Fibroblast of lung (primary cell): ENCODE data around the gene PTRH2. TPM values are rescaled to one million over a fixed set of nuclear protein-coding genes. Genes with fewer than 3 reads are reported as not detected.
A peak's percentile ranks its signal among the peaks of the same experiment; 100 is the strongest.

Experiments
- DNase-seq, 2 donors: peaks; one replicate each; pipeline versions ENCODE4 v3.0.0 to v3.0.0-alpha.2; 2010; ENCODE audit warnings: low read depth in 2 of 2
- H2AFZ ChIP-seq: 2 replicates; pipeline ENCODE4 v1.5.1; 2012; ENCODE audit warnings: low read length, control low read depth, inconsistent platforms
- H3K27ac ChIP-seq: 2 replicates; pipeline ENCODE4 v1.5.1; 2011; ENCODE audit warnings: low read length, control low read depth; ENCODE audit not compliant: insufficient read depth
- H3K27me3 ChIP-seq: 2 replicates; pipeline ENCODE4 v1.5.1; 2011; ENCODE audit warnings: mild to moderate bottlenecking, low read length; ENCODE audit not compliant: control insufficient read depth, insufficient read depth
- H3K36me3 ChIP-seq: 2 replicates; pipeline ENCODE4 v1.5.1; 2011; ENCODE audit warnings: low read length; ENCODE audit not compliant: control insufficient read depth, insufficient read depth
- H3K4me1 ChIP-seq: 2 replicates; pipeline ENCODE4 v1.5.1; 2011; ENCODE audit warnings: low read length; ENCODE audit not compliant: control insufficient read depth, insufficient read depth; ENCODE audit errors: extremely low read depth
- H3K4me2 ChIP-seq: 2 replicates; pipeline ENCODE4 v1.5.1; 2011; ENCODE audit warnings: low read length, control low read depth; ENCODE audit not compliant: insufficient read depth; ENCODE audit errors: extremely low read depth
- H3K4me3 ChIP-seq, 4 experiments: fragments of 200-600 bp in 1 of 4; sonication (generic) in 1 of 4; replicated peaks in 1 of 4; 2 replicates each; pipeline ENCODE4 v1.5.1; 2011 to 2016; ENCODE audit warnings: low read length in 4 of 4, low read depth in 3 of 4, mild to moderate bottlenecking in 3 of 4, control low read depth in 2 of 4, inconsistent platforms in 1 of 4, mixed read lengths in 1 of 4; ENCODE audit not compliant: insufficient read depth in 1 of 4; ENCODE audit errors: control extremely low read depth in 1 of 4
- H3K79me2 ChIP-seq: 2 replicates; pipeline ENCODE4 v1.5.1; 2012; ENCODE audit warnings: mild to moderate bottlenecking, low read length, inconsistent platforms; ENCODE audit not compliant: control insufficient read depth, insufficient read depth
- H3K9ac ChIP-seq: 2 replicates; pipeline ENCODE4 v1.5.1; 2011; ENCODE audit warnings: mild to moderate bottlenecking, low read length, control low read depth; ENCODE audit not compliant: insufficient read depth
- H3K9me3 ChIP-seq: 2 replicates; pipeline ENCODE4 v1.5.1; 2012; ENCODE audit warnings: low read depth, low read length; ENCODE audit not compliant: control insufficient read depth, insufficient read depth
- H4K20me1 ChIP-seq: 2 replicates; pipeline ENCODE4 v1.5.1; 2011; ENCODE audit warnings: low read length; ENCODE audit not compliant: control insufficient read depth, insufficient read depth; ENCODE audit errors: extremely low read depth
- CTCF ChIP-seq, 2 donors: IDR thresholded peaks in 1 of 2; conservative IDR thresholded peaks in 1 of 2; 1 replicate in 1 of 2; 2 replicates in 1 of 2; pipeline ENCODE4 v1.5.1; 2011 to 2012; ENCODE audit warnings: low read length in 2 of 2, control low read depth in 1 of 2, inconsistent platforms in 1 of 2, low read depth in 1 of 2, mild to moderate bottlenecking in 1 of 2
- EZH2 ChIP-seq: IDR thresholded peaks from 2 replicates; pipeline ENCODE4 v1.5.1; 2012; ENCODE audit warnings: low read length, control low read depth, mild to moderate bottlenecking; ENCODE audit errors: missing control alignments
- polyA plus RNA-seq, 2 donors: library from polyadenylated mRNA; depleted of rRNA in 1 of 2; stranded (reverse) in 1 of 2; unstranded in 1 of 2; fragments of >200 nt; gene quantifications; 2 replicates each; pipeline ENCODE4 v1.2.1, GENCODE V29; 2011 to 2012; ENCODE audit warnings: missing spikeins in 1 of 2
- total RNA-seq: library from RNA; depleted of rRNA; stranded (reverse); fragments of >200 nt; gene quantifications from 2 replicates; pipeline ENCODE4 v1.2.1, GENCODE V29; 2014

Gene PTRH2
- total and polyA plus RNA-seq, 2 donors (not counting 1 experiment from before 2014, with no cell fraction given), result 26.3 to 60.5 TPM

DNA sequence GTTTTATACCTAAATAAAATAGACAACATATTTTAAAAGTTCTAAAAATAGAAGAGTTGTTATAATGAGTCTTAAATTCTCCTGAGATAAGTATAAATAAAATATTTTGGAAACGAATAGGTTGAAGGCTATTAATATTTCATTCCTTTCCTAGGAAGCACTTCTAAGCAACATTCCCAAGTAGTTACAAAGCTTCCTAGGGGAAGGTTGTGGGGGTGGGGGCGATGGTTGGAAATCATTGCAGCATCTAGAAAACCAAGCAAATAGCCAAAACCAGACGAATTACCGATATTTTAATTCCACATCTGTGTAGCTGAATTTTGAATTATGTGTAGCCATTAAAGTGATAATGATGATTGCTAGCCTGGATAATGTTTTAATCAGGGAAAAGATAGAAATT is 26.9 kb downstream of the PTRH2 start:
- Histone ChIP-seq H4K20me1 (no peaks in the 10 kb centered on the region), H3K4me3 (no peak overlapping the region), H3K4me2 (peak overlapping the region; percentile 13), H3K4me1 (peaks cover 5% of the 10 kb centered on the region), H3K9me3 (no peaks in the 10 kb centered on the region), H2AFZ (no peak overlapping the region), H3K79me2 (peaks cover 28% of the 10 kb centered on the region), H3K36me3 (peaks cover 21% of the 10 kb centered on the region), H3K27ac (no peak overlapping the region), H3K27me3 (no peaks in the 10 kb centered on the region), H3K9ac (no peak overlapping the region)
- TF ChIP-seq EZH2 (no peak), CTCF (conservative IDR thresholded peaks at IDR 0.05 in 1 of 2, IDR thresholded peaks at IDR 0.05 in 1 of 2; ENCODE audit: low read depth in 1 of 2, low read length in 2 of 2) (no peak)
- peak in 1 of 2 donors; percentile 65 for DNase-seq

GRCh38 chr17:59678918-59679317 is 28.3 kb downstream of the PTRH2 start:
- H4K20me1 ChIP-seq, result no peaks in the 10 kb centered on the region
- TF ChIP-seq EZH2 (no peak), CTCF (conservative IDR thresholded peaks at IDR 0.05 in 1 of 2, IDR thresholded peaks at IDR 0.05 in 1 of 2; ENCODE audit: low read depth in 1 of 2, low read length in 2 of 2) (no peak)
- no peaks in the 10 kb centered on the region for H3K27me3 ChIP-seq
- no peak overlapping the region for H2AFZ ChIP-seq
- H3K4me2 ChIP-seq, result no peak overlapping the region
- DNase-seq, result no peak
- no peak overlapping the region for H3K9ac ChIP-seq
- no peak overlapping the region for H3K27ac ChIP-seq
- H3K79me2 ChIP-seq, result peaks cover 37% of the 10 kb centered on the region
- H3K9me3 ChIP-seq, result no peaks in the 10 kb centered on the region
- no peak overlapping the region for H3K4me3 ChIP-seq
- H3K36me3 ChIP-seq, result peaks cover 27% of the 10 kb centered on the region
- H3K4me1 ChIP-seq, result peaks cover 5% of the 10 kb centered on the region

GRCh38 chr17:59676716-59677115 is 30.5 kb downstream of the PTRH2 start:
- Histone ChIP-seq H3K79me2 (peaks cover 52% of the 10 kb centered on the region), H3K36me3 (peaks cover 26% of the 10 kb centered on the region), H4K20me1 (no peaks in the 10 kb centered on the region), H3K4me3 (no peak overlapping the region), H2AFZ (no peak overlapping the region), H3K4me2 (no peak overlapping the region), H3K9ac (no peak overlapping the region), H3K27me3 (no peaks in the 10 kb centered on the region), H3K4me1 (peaks cover 5% of the 10 kb centered on the region), H3K9me3 (no peaks in the 10 kb centered on the region), H3K27ac (no peak overlapping the region)
- TF ChIP-seq EZH2, result no peak
- no peak for TF ChIP-seq CTCF (conservative IDR thresholded peaks at IDR 0.05 in 1 of 2, IDR thresholded peaks at IDR 0.05 in 1 of 2; ENCODE audit: low read depth in 1 of 2, low read length in 2 of 2)
- no peak for DNase-seq
